ENCODE data around the gene VCAN. TPM values are rescaled to one million over a fixed set of nuclear protein-coding genes. Genes with fewer than 3 reads are reported as not detected.
"Not testable (repeated sequence)": the region's sequence is repeated elsewhere in the genome, so short reads cannot be mapped to it uniquely, and the experiment has no call there.

VCAN gene
- total and polyA plus RNA-seq, 3 experiments from 2014 or later: 0.24 to 0.33 TPM; not detected in 1

- ChIA-PET CTCF (no interaction called here), POLR2A (no interaction called here)
- Histone ChIP-seq H3K9me3 (ENCODE audit: low read length) (no peaks in the 10 kb centered on the region), H3K27me3 (ENCODE audit: insufficient read depth, low read length, poor library complexity, severe bottlenecking) (no peaks in the 10 kb centered on the region), H3K36me3 (ENCODE audit: insufficient read depth, low read length) (no peaks in the 10 kb centered on the region), H3K4me1 (ENCODE audit: insufficient read depth, low read length) (no peaks in the 10 kb centered on the region), H3K27ac (ENCODE audit: low read depth, low read length) (no peak overlapping the region), H3K4me3 (ENCODE audit: low read length) (no peak overlapping the region)
- Mint-ChIP-seq H3K4me3 (no peak overlapping the region), H3K4me1 (no peaks in the 10 kb centered on the region), H3K9me3 (peaks cover 0 to 2% (median 0%) of the 10 kb centered on the region in 5 donors), H3K27ac (no peak overlapping the region), H3K36me3 (no peaks in the 10 kb centered on the region), H3K27me3 (peaks cover 0 to 6% of the 10 kb centered on the region in 2 donors)
- DNase-seq: no peak
Measured at GRCh38 chr5:83436276-83436675, 35.3 kb upstream of the VCAN start.

- CTCF ChIA-PET; H3K27ac Mint-ChIP-seq; H3K4me1 ChIP-seq (ENCODE audit: insufficient read depth, low read length); H3K9me3 Mint-ChIP-seq; POLR2A ChIA-PET; DNase-seq; H3K27ac ChIP-seq (ENCODE audit: low read depth, low read length); H3K9me3 ChIP-seq (ENCODE audit: low read length); H3K27me3 ChIP-seq (ENCODE audit: insufficient read depth, low read length, poor library complexity, severe bottlenecking); H3K4me3 Mint-ChIP-seq; H3K36me3 Mint-ChIP-seq; H3K4me1 Mint-ChIP-seq; H3K4me3 ChIP-seq (ENCODE audit: low read length); H3K27me3 Mint-ChIP-seq; H3K36me3 ChIP-seq (ENCODE audit: insufficient read depth, low read length): not testable (repeated sequence)
Measured at GRCh38 chr5:83437697-83438096, 33.8 kb upstream of the VCAN start.

- DNase-seq: no peak
- Histone ChIP-seq H3K27me3 (ENCODE audit: insufficient read depth, low read length, poor library complexity, severe bottlenecking) (no peaks in the 10 kb centered on the region), H3K27ac (ENCODE audit: low read depth, low read length) (no peak overlapping the region), H3K4me1 (ENCODE audit: insufficient read depth, low read length) (no peaks in the 10 kb centered on the region), H3K9me3 (ENCODE audit: low read length) (no peaks in the 10 kb centered on the region), H3K36me3 (ENCODE audit: insufficient read depth, low read length) (no peaks in the 10 kb centered on the region), H3K4me3 (ENCODE audit: low read length) (no peak overlapping the region)
- Mint-ChIP-seq H3K9me3 (peaks cover 0 to 2% (median 0%) of the 10 kb centered on the region in 5 donors), H3K4me3 (no peak overlapping the region), H3K4me1 (no peaks in the 10 kb centered on the region), H3K27me3 (no peaks in the 10 kb centered on the region), H3K36me3 (no peaks in the 10 kb centered on the region), H3K27ac (no peak overlapping the region)
- ChIA-PET POLR2A (no interaction called here), CTCF (no interaction called here)
Measured at GRCh38 chr5:83440826-83441225, 30.7 kb upstream of the VCAN start.

- no peaks in the 10 kb centered on the region for H3K4me1 ChIP-seq (ENCODE audit: insufficient read depth, low read length)
- no peak overlapping the region for H3K27ac ChIP-seq (ENCODE audit: low read depth, low read length)
- Mint-ChIP-seq H3K36me3 (no peaks in the 10 kb centered on the region), H3K4me1 (no peaks in the 10 kb centered on the region), H3K27me3 (no peaks in the 10 kb centered on the region), H3K4me3 (no peak overlapping the region), H3K9me3 (peaks cover 0 to 2% (median 0%) of the 10 kb centered on the region in 5 donors), H3K27ac (no peak overlapping the region)
- no peaks in the 10 kb centered on the region for H3K36me3 ChIP-seq (ENCODE audit: insufficient read depth, low read length)
- ChIA-PET POLR2A (no interaction called here), CTCF (no interaction called here)
- H3K27me3 ChIP-seq (ENCODE audit: insufficient read depth, low read length, poor library complexity, severe bottlenecking): no peaks in the 10 kb centered on the region
- DNase-seq: no peak
- no peak overlapping the region for H3K4me3 ChIP-seq (ENCODE audit: low read length)
- no peaks in the 10 kb centered on the region for H3K9me3 ChIP-seq (ENCODE audit: low read length)
Measured at GRCh38 chr5:83441747-83442146, 29.8 kb upstream of the VCAN start.

GRCh38 chr5:83443534-83443933 lies 28.0 kb upstream of the VCAN start:
- H3K27me3 Mint-ChIP-seq: no peaks in the 10 kb centered on the region
- H3K27ac Mint-ChIP-seq: no peak overlapping the region
- no peak overlapping the region for H3K27ac ChIP-seq (ENCODE audit: low read depth, low read length)
- H3K9me3 Mint-ChIP-seq: no peaks in the 10 kb centered on the region
- no peak overlapping the region for H3K4me3 Mint-ChIP-seq
- H3K27me3 ChIP-seq (ENCODE audit: insufficient read depth, low read length, poor library complexity, severe bottlenecking): no peaks in the 10 kb centered on the region
- H3K36me3 ChIP-seq (ENCODE audit: insufficient read depth, low read length): no peaks in the 10 kb centered on the region
- H3K36me3 Mint-ChIP-seq: no peaks in the 10 kb centered on the region
- H3K4me1 ChIP-seq (ENCODE audit: insufficient read depth, low read length): no peaks in the 10 kb centered on the region
- no peak overlapping the region for H3K4me3 ChIP-seq (ENCODE audit: low read length)
- H3K9me3 ChIP-seq (ENCODE audit: low read length): no peaks in the 10 kb centered on the region
- CTCF ChIA-PET: no interaction called here
- POLR2A ChIA-PET: no interaction called here
- no peak for DNase-seq
- no peaks in the 10 kb centered on the region for H3K4me1 Mint-ChIP-seq

- H3K36me3 Mint-ChIP-seq: no peaks in the 10 kb centered on the region
- CTCF ChIA-PET: no interaction called here
- Histone ChIP-seq H3K4me1 (ENCODE audit: insufficient read depth, low read length) (no peaks in the 10 kb centered on the region), H3K27me3 (ENCODE audit: insufficient read depth, low read length, poor library complexity, severe bottlenecking) (no peaks in the 10 kb centered on the region), H3K9me3 (ENCODE audit: low read length) (no peaks in the 10 kb centered on the region), H3K27ac (ENCODE audit: low read depth, low read length) (no peak overlapping the region), H3K36me3 (ENCODE audit: insufficient read depth, low read length) (no peaks in the 10 kb centered on the region), H3K4me3 (ENCODE audit: low read length) (no peak overlapping the region)
- H3K27ac Mint-ChIP-seq: no peak overlapping the region
- H3K27me3 Mint-ChIP-seq: no peaks in the 10 kb centered on the region
- no peaks in the 10 kb centered on the region for H3K4me1 Mint-ChIP-seq
- H3K4me3 Mint-ChIP-seq: no peak overlapping the region
- no peaks in the 10 kb centered on the region for H3K9me3 Mint-ChIP-seq
- no peak for DNase-seq
- POLR2A ChIA-PET: no interaction called here
Measured at GRCh38 chr5:83444445-83444844, 27.1 kb upstream of the VCAN start.

GRCh38 chr5:83446253-83446947 lies 25.1 kb upstream of the VCAN start:
- no peak overlapping the region for H3K4me3 ChIP-seq (ENCODE audit: low read length)
- Mint-ChIP-seq H3K9me3 (peaks cover 0 to 4% (median 1%) of the 10 kb centered on the region in 5 donors), H3K36me3 (no peaks in the 10 kb centered on the region), H3K4me3 (no peak overlapping the region), H3K4me1 (no peaks in the 10 kb centered on the region), H3K27ac (no peak overlapping the region), H3K27me3 (peaks cover 3 to 12% of the 10 kb centered on the region in 2 donors)
- H3K27ac ChIP-seq (ENCODE audit: low read depth, low read length): no peak overlapping the region
- H3K36me3 ChIP-seq (ENCODE audit: insufficient read depth, low read length): no peaks in the 10 kb centered on the region
- CTCF ChIA-PET: no interaction called here
- no peaks in the 10 kb centered on the region for H3K9me3 ChIP-seq (ENCODE audit: low read length)
- POLR2A ChIA-PET: no interaction called here
- H3K4me1 ChIP-seq (ENCODE audit: insufficient read depth, low read length): no peaks in the 10 kb centered on the region
- no peaks in the 10 kb centered on the region for H3K27me3 ChIP-seq (ENCODE audit: insufficient read depth, low read length, poor library complexity, severe bottlenecking)
- no peak for DNase-seq

GRCh38 chr5:83447533-83447932 lies 24.0 kb upstream of the VCAN start:
- POLR2A ChIA-PET: no interaction called here
- no peak overlapping the region for H3K4me3 Mint-ChIP-seq
- no peaks in the 10 kb centered on the region for H3K4me1 Mint-ChIP-seq
- H3K27ac Mint-ChIP-seq: no peak overlapping the region
- Histone ChIP-seq H3K27me3 (ENCODE audit: insufficient read depth, low read length, poor library complexity, severe bottlenecking) (no peaks in the 10 kb centered on the region), H3K9me3 (ENCODE audit: low read length) (no peaks in the 10 kb centered on the region), H3K36me3 (ENCODE audit: insufficient read depth, low read length) (no peaks in the 10 kb centered on the region), H3K4me1 (ENCODE audit: insufficient read depth, low read length) (no peaks in the 10 kb centered on the region), H3K4me3 (ENCODE audit: low read length) (no peak overlapping the region), H3K27ac (ENCODE audit: low read depth, low read length) (no peak overlapping the region)
- CTCF ChIA-PET: no interaction called here
- peaks cover 0 to 10% (median 3%) of the 10 kb centered on the region in 5 donors for H3K9me3 Mint-ChIP-seq
- peaks cover 3 to 12% of the 10 kb centered on the region in 2 donors for H3K27me3 Mint-ChIP-seq
- DNase-seq: no peak
- no peaks in the 10 kb centered on the region for H3K36me3 Mint-ChIP-seq

Data from CD8-positive, alpha-beta memory T cell (primary cell).